ENCODE results near the gene BRSK2.

The BRSK2 gene

GRCh38 chr11:1438967-1439330 is 49.2 kb downstream of the BRSK2 start:
- DNase-seq, result no peak

DNA sequence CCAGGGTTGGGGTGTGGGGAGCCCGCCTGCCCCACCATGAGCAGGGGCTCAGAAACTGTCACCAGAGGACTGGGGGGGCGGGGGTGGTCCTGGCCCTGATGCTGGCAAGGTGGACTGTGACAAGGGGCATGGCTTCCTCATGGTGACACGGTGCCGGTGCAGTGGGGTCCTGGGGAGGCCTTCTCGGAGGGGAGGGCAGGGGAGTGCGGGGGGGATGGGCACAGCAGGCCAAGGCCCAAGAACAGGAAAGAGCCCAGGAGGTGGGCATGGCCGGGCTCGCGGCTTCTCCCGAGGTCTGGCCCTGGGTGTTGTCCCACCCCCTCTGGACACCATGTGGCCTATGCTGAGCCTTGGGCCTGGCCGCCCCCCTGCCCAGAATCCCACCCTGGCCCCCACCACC is 49.6 kb downstream of the BRSK2 start:
- DNase-seq, result no peak

DNA sequence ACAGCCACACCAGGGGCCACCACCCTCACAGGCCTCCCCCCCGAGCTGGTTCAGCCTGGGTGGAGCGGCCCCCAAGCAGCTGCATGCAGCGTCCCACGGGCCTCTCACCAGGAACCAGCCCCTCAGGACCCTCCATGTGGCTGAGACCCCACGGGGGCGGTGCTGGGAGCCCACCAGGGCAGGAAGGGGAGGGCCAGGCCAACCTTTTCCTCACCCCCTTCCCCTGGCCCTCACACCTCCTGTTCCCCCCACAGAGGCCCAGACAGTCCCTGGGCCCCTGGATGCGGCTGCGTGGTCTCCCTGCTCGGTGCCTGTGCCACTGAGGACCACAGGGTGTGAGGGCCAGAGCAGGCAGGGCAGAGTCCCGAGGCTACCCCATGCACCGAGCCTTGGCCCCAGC is 50.3 kb downstream of the BRSK2 start:
- no peak for DNase-seq

DNA sequence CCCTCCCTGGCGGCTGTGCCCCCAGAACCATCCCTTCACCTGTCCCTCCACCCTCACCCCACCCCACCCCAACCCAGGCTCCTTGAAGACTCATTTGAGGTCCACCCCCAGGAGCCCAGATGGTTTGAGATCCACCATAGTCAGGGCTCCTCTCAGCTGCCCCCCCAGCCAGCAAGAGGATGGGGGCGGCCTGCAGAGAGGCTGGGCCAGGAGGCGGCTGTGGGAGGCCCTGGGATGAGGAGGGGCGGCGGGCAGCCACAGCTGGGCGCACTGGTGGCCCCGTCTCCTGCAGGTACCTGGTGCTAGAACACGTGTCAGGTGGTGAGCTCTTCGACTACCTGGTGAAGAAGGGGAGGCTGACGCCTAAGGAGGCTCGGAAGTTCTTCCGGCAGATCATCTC is 50.8 kb downstream of the BRSK2 start:
- no peak for DNase-seq

GRCh38 chr11:1442163-1442562 is 52.4 kb downstream of the BRSK2 start:
- DNase-seq, result no peak

DNA sequence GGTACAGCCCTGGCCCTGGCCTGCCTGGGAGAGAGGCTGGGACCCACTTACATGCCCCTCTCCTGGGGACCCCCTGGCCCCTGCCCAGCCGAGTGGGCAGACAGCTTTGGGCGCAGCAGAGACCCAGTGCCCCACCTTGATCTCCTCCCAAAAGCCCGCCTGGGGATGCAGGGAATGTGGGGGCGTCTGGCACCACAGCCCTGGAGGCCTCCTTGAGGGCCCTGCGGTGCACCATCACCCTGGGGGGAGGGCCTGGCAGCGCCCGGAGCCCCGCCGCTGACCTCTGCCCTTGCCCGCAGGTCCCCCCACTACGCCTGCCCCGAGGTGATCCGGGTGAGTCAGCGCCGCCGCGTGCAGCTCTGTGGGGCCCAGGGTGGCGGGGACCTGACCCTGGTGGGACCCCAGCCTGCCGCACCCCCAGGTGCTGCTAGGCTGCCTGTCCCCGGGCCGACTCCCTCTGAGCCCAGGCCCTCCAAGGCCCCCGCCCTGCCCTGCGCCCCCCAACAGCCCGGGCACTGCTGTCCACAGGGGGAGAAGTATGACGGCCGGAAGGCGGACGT is 53.2 kb downstream of the BRSK2 start:
- DNase-seq, result no peak

DNA sequence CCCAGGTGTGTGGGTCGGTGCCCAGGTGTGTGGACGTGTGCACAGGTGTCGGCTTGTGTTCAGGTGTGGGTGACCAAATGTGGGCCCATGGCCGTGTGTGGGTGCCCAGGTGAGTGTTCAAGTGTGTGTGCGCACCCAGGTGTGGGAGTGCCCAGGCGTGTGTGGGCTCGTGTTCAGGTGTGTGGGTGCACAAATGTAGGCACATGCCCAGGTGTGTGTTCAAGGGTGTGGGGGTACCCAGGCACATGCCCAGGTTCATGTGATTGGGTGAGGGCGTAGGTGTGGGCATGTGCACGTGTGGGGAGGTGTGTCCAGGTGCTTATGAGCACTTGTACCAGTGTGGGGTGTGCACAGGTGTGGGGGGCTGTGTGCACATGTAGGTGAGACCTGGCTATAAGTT is 54.0 kb downstream of the BRSK2 start:
- DNase-seq, result no peak

GRCh38 chr11:1444321-1444720 is 54.6 kb downstream of the BRSK2 start:
- no peak for DNase-seq

DNA sequence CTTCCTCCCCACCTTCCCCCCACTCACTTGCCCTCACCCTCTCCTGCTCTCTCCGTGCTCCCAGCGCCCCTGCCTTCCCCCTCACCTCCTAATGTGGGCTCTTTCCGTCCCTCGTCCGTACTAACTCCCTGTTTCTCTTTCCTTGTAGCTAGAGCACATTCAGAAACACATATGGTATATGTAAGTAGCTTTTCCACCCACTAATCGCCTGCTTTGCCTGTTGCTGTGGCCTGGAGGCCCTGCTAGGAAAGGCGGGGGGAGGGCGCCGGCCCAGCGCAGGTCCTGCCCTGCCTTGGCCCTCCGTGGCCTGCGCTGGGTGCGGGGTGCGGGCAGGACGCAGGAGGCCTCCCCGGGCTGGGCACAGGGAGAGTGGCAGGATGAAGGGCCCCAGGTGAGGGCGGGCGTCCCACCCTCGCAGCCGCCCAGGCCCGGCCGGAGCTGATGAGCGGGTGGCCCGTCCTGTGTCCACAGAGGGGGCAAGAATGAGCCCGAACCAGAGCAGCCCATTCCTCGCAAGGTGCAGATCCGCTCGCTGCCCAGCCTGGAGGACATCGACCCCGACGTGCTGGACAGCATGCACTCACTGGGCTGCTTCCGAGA is 55.2 kb downstream of the BRSK2 start:
- no peak for DNase-seq

GRCh38 chr11:1445741-1446445 is 56.2 kb downstream of the BRSK2 start:
- no peak for DNase-seq

GRCh38 chr11:1446623-1447022 is 56.9 kb downstream of the BRSK2 start:
- no peak for DNase-seq

DNA sequence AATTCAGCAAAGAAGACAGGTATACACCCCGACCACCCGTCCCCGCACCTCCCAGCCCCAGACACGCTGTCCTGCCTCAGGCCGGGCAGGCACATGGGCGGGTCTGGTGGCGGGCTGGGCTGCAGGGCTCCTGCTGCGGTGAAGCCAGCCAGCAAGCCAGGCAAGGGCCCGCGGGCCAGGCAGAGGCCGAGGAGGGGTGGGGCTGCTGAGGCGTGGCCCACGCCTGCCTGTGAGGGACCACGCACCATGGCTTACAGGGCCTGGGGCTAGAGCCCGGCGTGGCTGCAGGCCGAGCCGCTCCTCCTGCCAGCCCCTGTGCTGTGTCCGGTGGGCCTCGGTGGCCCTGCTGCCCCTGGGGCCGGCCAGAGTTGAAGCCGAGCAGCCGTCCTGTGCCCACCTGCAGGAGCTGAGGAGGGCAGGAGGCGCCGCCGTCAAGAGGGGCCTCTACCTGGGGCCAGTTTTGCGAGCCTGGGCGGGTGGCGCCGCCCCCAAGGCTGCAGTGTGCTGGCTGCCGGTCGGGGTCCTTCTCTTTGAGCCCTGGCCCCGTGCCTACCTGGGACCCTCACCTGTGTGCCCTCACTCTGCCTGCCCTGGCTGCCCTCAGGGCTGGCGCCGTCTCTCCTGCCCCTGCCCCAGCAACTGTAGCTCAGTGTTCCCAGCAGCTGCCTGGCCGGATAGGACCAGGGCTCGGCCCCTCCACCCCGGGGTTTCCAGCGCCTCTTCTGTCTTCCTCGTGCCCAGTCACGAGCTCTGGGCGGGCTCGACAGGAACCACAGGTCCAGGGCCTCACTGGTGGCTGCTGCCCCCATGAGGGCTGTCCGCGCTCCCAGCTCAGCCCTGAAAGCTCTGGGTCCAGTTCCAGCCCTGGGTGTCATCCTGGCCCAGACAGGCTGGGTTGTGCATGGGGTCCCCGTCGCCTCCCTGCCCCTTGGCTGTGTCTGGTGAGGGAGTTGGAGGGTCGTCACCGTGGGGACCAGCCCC is 58.4 kb downstream of the BRSK2 start:
- DNase-seq, result no peak

GRCh38 chr11:1448882-1449281 is 59.1 kb downstream of the BRSK2 start:
- DNase-seq, result no peak

DNA sequence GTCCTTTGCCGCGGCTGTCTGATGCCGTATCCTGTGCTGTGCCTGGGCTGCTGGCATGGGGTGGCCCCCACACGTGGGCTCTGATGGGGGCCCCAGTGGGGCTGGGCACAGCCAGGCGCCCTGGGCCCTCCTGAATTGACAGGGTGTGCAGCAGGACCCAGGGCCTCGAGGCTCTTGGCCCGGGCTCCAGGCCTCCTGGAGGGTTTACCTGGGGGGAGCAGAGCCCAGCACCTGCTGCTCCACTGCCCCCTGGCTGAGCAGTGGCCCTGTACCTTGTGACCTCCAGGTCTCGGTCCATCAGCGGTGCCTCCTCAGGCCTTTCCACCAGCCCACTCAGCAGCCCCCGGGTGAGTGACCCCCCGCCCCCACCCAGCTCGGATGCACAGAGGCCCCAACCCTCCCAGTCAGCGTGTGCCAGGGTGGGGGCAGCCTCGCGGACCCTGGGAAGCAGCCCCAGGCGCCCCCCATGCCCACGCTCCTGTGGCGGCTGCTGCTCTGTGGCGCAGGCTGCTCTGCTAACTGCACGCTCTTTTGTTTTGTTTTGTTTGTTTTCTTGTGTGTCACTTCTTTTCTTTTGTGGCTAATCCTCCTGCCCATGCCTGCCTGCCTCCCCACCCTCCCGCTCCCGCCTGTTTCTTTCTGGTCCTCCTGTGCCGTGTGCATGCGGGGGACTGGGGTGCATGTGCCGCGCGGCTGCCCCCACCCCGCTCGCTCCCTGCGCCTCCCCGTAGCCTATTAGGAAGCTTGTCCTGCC is 59.9 kb downstream of the BRSK2 start:
- no peak for DNase-seq

DNA sequence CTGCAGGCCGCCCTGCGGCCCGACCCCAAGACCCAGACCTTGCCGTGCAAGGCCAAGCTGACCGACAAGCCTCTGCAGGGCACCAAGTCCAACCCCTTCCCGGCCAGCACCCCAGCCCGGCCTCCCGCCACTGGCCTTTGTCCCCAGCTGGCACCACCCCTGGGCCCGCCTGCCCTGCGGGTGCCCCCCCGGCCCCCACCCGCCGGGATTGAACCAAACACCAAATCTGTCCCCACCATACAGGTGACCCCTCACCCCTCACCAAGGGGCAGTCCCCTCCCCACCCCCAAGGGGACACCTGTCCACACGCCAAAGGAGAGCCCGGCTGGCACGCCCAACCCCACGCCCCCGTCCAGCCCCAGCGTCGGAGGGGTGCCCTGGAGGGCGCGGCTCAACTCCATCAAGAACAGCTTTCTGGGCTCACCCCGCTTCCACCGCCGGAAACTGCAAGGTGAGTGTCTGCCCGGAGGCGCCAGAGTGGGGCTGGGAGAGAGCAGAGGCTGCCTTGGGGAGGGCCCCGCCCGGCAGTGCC is 60.7 kb downstream of the BRSK2 start:
- no peak for DNase-seq

DNA sequence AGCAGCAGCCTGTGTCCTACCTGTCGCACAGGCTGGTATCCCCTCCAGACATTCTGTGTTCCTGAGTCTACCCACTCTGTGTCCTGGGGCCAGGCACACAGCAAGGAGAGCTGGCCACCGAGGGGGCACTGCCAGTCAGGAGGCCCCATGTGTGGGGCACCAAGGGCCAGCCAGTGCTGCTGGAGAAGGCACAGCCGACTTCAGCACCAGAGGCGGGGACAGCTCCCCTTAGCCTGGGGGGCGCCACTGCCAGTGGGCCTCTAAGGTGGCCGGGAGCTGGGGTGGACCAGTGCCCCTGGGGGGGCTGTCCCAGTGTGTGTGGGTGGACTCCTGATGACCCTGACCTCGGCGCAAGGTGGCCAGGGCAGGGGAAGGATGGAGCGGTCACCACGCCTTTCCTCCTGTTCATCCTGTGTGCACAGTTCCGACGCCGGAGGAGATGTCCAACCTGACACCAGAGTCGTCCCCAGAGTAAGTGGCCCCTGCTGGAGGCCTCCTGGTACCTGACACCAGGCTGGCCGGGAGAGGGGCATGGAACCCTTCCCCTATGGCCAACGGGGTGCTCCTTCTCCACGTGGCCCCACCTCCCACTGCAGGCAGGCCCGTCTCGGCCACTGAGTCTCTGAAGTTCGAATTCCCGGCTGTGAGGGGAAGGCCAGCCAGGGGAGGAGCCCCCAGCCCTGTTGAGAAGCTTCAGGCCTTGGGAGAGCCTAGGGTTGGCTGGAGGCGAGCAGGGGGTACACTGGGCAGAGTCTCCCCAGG is 61.4 kb downstream of the BRSK2 start:
- no peak for DNase-seq

- no peak for DNase-seq
Observed at GRCh38 chr11:1451781-1452470, 62.2 kb downstream of the BRSK2 start.

DNA sequence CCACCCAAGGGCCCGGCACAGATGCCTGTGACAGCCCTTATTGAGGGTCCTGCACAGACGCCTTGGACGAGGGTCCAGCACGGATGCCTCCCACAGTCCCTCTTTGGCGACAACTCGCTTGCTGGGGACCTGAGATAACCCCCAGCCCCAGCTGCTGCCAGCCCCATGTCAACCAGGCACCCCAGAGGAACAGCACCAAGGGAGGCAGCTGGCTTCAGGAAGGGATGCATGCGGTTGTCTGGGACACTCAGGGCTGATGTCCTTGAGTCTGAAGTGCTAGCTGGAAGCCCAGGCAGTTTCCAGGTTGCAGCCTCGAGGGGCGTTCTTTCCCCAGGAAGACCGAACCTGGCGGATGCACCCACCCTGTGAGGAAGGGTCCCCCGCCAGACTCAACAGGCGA is 63.0 kb downstream of the BRSK2 start:
- no peak for DNase-seq

DNA sequence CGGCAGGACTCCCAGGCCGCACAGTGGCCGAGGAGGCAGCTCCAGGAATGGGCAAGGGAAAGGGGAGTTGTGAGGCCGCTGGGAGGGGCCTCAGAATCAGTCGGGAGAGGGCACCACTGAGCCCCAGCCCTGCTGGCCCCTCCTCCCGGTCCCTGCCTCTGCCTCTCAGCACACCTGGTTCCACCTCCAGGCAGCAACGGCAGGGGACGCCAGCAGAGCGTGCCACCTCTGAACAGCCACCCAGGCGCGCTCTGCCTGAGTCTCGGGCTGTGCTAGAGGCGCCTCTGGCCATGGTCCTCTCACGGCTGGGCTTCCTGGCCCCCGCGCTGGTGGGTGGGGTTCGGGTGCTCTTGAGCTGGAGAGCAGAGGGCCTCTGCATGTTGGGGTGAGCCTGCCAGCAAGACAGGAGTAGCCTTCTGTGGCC is 63.9 kb downstream of the BRSK2 start:
- peak; percentile 25 for DNase-seq

DNA sequence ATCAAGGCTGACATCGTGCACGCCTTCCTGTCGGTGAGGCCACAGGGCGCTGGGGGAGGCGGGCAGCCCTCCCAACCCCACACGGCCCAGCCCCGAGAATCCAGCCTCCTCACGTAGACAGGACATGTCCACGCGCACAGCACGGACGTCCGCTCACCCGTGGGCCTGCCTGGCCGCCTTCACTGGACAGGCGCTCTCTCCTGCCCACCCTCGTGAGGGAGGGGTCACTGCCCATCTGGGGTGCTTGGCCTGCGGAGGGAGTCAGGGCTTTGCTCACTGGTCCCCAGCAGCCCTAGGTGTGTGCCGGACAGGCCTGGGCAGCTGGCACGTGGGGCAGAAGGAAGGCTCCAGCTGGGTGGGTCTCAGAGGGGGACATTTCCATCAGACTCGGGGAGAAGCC is 64.8 kb downstream of the BRSK2 start:
- no peak for DNase-seq

Measured in EL (cell line).